Smooth muscle cell (in vitro differentiated cells): ENCODE measurements around the gene PSMD13. TPM values are rescaled to one million over a fixed set of nuclear protein-coding genes. Genes with fewer than 3 reads are reported as not detected.

Experiments
- DNase-seq: peaks from one replicate; lab custom pipeline; 2025; ENCODE audit not compliant: unreplicated experiment; lab: John Stamatoyannopoulos, UW
- H2AFZ ChIP-seq: fragments of 200-600 bp; sonication (generic); 2 replicates; pipeline ENCODE4 v1.6.0; 2016; ENCODE audit warnings: antibody characterized with exemption, low read depth, mild to moderate bottlenecking
- H3F3A ChIP-seq: fragments of 200-600 bp; sonication (generic); 2 replicates; pipeline ENCODE4 v1.6.0; 2017; ENCODE audit warnings: antibody characterized with exemption, low read depth
- H3K27ac ChIP-seq: fragments of 200-600 bp; sonication (generic); 2 replicates; pipeline ENCODE4 v1.5.1; 2016; ENCODE audit warnings: low read depth, mild to moderate bottlenecking
- H3K27me3 ChIP-seq: fragments of 200-600 bp; sonication (generic); 2 replicates; pipeline ENCODE4 v1.6.1; 2016; ENCODE audit warnings: low read depth, mild to moderate bottlenecking
- H3K36me3 ChIP-seq: fragments of 200-600 bp; sonication (generic); 2 replicates; pipeline ENCODE4 v1.5.1; 2016; ENCODE audit warnings: low read depth
- H3K4me1 ChIP-seq: fragments of 200-600 bp; sonication (generic); 2 replicates; pipeline ENCODE4 v1.5.1; 2016; ENCODE audit warnings: low read depth
- H3K4me2 ChIP-seq: fragments of 200-600 bp; sonication (generic); 2 replicates; pipeline ENCODE4 v1.6.0; 2016; ENCODE audit warnings: mild to moderate bottlenecking
- H3K4me3 ChIP-seq: fragments of 200-600 bp; sonication (generic); 2 replicates; pipeline ENCODE4 v1.5.1; 2016; ENCODE audit warnings: mild to moderate bottlenecking
- H3K79me2 ChIP-seq: fragments of 200-600 bp; sonication (generic); 2 replicates; pipeline ENCODE4 v1.6.0; 2016; ENCODE audit warnings: low read depth, mild to moderate bottlenecking
- H3K9ac ChIP-seq: fragments of 200-600 bp; sonication (generic); 2 replicates; pipeline ENCODE4 v1.6.0; 2016; ENCODE audit warnings: low read depth
- H3K9me3 ChIP-seq: fragments of 200-600 bp; sonication (generic); replicated peaks from 2 replicates; pipeline ENCODE4 v1.5.1; 2016; ENCODE audit warnings: low read depth
- H4K20me1 ChIP-seq: fragments of 200-600 bp; sonication (generic); 2 replicates; pipeline ENCODE4 v1.6.0; 2016; ENCODE audit warnings: low read depth
- WGBS: methylation state at CpG from one replicate; pipeline ENCODE4 v1.1.7; 2016; ENCODE audit warnings: low lambda C conversion rate; 5-methylcytosine and 5-hydroxymethylcytosine counted together
- polyA plus RNA-seq: library from polyadenylated mRNA; unstranded; fragments of >200 nt; fragmentation: Nextera tagmentation; extraction: Ambion mirVana; gene quantifications from 2 replicates; pipeline ENCODE4 v1.2.1, GENCODE V29; 2016
- total RNA-seq: library from RNA; depleted of rRNA; stranded (reverse); fragments of >200 nt; gene quantifications from 2 replicates; pipeline ENCODE4 v1.2.3, GENCODE V29; 2014
- TF ChIP-seq, protein P1 (sequence below): fragments of 200-600 bp; sonication (generic); IDR thresholded peaks from 2 replicates; pipeline ENCODE4 v1.5.1; 2017; ENCODE audit warnings: borderline replicate concordance, mild to moderate bottlenecking, antibody characterized with exemption; ENCODE audit not compliant: insufficient read depth, poor library complexity, severe bottlenecking

PSMD13 gene
- total and polyA plus RNA-seq, 2 experiments from 2014 or later: 77.4 to 200 TPM

DNA sequence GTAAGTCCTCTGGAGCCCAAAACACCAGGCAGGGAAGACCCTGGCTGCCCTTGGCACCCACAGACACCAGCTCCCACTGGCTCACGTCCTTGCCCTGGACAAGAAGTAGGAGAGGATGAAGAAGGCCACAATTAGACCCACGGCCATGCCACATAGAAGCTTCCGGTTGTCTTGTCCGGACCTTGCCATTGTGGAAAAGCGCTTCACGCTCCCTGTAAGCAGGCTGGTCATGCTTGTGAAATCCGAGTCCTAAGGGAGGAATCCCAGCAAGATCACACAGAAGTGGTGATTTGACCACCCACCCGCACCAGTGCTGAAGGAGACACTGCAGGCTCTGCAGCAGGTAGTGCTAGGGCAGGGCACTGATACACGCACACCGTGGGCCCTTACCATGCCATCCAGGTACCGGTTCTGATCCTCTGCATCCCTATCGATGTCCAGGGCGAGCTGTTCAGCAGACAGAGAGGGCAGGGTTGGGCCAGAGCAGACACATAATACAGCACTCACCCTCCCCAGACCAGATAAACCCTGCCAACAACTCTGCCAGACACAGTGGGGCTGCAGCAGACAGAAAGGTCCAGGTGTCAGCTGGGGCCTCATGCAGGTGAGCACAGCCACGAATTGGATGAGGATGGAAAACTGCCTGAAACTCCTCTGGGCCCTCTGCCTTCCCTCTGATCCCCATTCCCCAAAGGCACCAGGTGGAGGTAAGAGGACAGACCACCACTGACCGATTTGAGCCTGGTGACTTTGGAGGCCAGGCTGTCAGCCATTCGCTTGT lies 31.4 kb upstream of the PSMD13 start:
- H3K4me2 ChIP-seq: peak overlapping the region; percentile 96
- H3K9me3 ChIP-seq: no peaks in the 10 kb centered on the region
- peaks cover 74% of the 10 kb centered on the region for H4K20me1 ChIP-seq
- no peak for DNase-seq
- WGBS: 94% methylated on average over 16 of the region's 16 CpGs
- H3K27ac ChIP-seq: no peak overlapping the region
- H3K27me3 ChIP-seq: no peaks in the 10 kb centered on the region
- peak overlapping the region; percentile 94 for H3K4me3 ChIP-seq
- peaks cover 67% of the 10 kb centered on the region for H3K79me2 ChIP-seq
- no peaks in the 10 kb centered on the region for H3K36me3 ChIP-seq
- peaks cover 8% of the 10 kb centered on the region for H3F3A ChIP-seq
- TF ChIP-seq, protein P1, sequence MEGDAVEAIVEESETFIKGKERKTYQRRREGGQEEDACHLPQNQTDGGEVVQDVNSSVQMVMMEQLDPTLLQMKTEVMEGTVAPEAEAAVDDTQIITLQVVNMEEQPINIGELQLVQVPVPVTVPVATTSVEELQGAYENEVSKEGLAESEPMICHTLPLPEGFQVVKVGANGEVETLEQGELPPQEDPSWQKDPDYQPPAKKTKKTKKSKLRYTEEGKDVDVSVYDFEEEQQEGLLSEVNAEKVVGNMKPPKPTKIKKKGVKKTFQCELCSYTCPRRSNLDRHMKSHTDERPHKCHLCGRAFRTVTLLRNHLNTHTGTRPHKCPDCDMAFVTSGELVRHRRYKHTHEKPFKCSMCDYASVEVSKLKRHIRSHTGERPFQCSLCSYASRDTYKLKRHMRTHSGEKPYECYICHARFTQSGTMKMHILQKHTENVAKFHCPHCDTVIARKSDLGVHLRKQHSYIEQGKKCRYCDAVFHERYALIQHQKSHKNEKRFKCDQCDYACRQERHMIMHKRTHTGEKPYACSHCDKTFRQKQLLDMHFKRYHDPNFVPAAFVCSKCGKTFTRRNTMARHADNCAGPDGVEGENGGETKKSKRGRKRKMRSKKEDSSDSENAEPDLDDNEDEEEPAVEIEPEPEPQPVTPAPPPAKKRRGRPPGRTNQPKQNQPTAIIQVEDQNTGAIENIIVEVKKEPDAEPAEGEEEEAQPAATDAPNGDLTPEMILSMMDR: no peak
- peak overlapping the region; percentile 95 for H3K9ac ChIP-seq
- H3K4me1 ChIP-seq: peaks cover 17% of the 10 kb centered on the region
- no peak overlapping the region for H2AFZ ChIP-seq

GRCh38 chr11:206002-206384 lies 30.8 kb upstream of the PSMD13 start:
- Histone ChIP-seq H3K79me2 (peaks cover 72% of the 10 kb centered on the region), H3K27ac (peak overlapping the region; percentile 99), H3K4me3 (peak overlapping the region; percentile 94), H3K4me2 (peak overlapping the region; percentile 96), H3K4me1 (peaks cover 17% of the 10 kb centered on the region), H3K9ac (peak overlapping the region; percentile 95), H3F3A (peaks cover 8% of the 10 kb centered on the region), H3K36me3 (no peaks in the 10 kb centered on the region), H3K9me3 (no peaks in the 10 kb centered on the region), H2AFZ (no peak overlapping the region), H4K20me1 (peaks cover 75% of the 10 kb centered on the region), H3K27me3 (no peaks in the 10 kb centered on the region)
- 98% methylated on average over 7 of the region's 7 CpGs for WGBS
- TF ChIP-seq, protein P1: no peak
- no peak for DNase-seq

DNA sequence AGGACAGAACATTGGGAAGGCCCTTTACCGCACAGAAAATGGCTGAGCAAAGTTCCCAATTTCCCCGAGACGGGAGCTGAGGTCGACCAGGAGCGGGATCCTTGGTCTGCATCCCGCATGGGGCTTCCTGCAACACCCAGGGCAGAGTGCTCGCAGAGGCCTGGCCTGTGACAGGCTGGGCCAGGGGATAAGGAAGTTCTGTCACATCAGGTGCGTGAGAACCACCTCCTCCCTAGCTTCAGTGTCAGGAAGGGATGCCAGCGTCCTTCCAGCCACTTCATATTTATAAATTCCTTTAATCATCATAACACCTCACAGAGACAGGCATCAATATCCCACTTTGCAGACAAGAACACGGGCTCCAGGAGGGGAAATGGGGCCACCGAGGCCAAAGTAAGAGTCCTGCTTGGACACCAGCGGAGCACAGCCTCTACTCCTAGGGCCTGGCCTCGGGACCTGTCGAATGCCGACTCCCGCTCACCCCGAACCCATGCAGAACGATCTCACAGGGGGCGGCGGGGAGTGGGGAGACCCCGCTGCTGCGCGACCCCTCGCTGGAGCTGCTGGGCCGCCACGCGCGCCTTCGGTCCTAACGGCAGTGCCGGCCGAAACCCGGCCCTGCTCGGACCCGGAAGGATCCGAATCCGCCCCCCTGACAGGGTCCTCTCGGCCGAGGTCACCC lies 30.1 kb upstream of the PSMD13 start:
- H3K4me1 ChIP-seq: peaks cover 17% of the 10 kb centered on the region
- H3K79me2 ChIP-seq: peaks cover 79% of the 10 kb centered on the region
- H3K4me2 ChIP-seq: peak overlapping the region; percentile 96
- H3K9ac ChIP-seq: peak overlapping the region; percentile 95
- peak overlapping the region; percentile 99 for H3K27ac ChIP-seq
- no peak for DNase-seq
- TF ChIP-seq, protein P1: no peak
- no peaks in the 10 kb centered on the region for H3K27me3 ChIP-seq
- 13% methylated on average over 36 of the region's 39 CpGs for WGBS
- peaks cover 8% of the 10 kb centered on the region for H3F3A ChIP-seq
- no peaks in the 10 kb centered on the region for H3K9me3 ChIP-seq
- peaks cover 78% of the 10 kb centered on the region for H4K20me1 ChIP-seq
- H3K36me3 ChIP-seq: no peaks in the 10 kb centered on the region
- H3K4me3 ChIP-seq: peak overlapping the region; percentile 94
- no peak overlapping the region for H2AFZ ChIP-seq
